K562 (cell line): Measurements from ENCODE around the gene MCM3. TPM values are rescaled to one million over a fixed set of nuclear protein-coding genes. Genes with fewer than 3 reads are reported as not detected.

Source experiments
- BRF1 ChIP-seq: IDR thresholded peaks from 3 replicates; pipeline ENCODE4 v1.6.1; 2011; ENCODE audit warnings: borderline replicate concordance, mild to moderate bottlenecking; ENCODE audit not compliant: insufficient read length; ENCODE audit errors: extremely low read depth
- CAMTA2 ChIP-seq: fragments of 250-450 bp; sonication (Bioruptor Pico); conservative IDR thresholded peaks from 2 replicates; pipeline ENCODE4 v1.5.1; 2022
- FOSL1 ChIP-seq: fragments of 200-800 bp; sonication (Bioruptor generic); conservative IDR thresholded peaks from 2 replicates; pipeline ENCODE4 v1.6.1; 2016; ENCODE audit warnings: missing genetic modification characterization, missing compliant biosample characterization
- HSF4 ChIP-seq: fragments of 250-450 bp; sonication (Bioruptor Pico); IDR thresholded peaks from 2 replicates; pipeline ENCODE4 v2.1.2; 2022; ENCODE audit warnings: mild to moderate bottlenecking, moderate library complexity, borderline replicate concordance
- KLF1 ChIP-seq: fragments of 450-650 bp; IDR thresholded peaks from 2 replicates; pipeline ENCODE4 v1.6.1; 2016; ENCODE audit warnings: missing genetic modification characterization, missing compliant biosample characterization
- KLF6 ChIP-seq: fragments of 250-450 bp; sonication (Bioruptor Pico); IDR thresholded peaks from 2 replicates; pipeline ENCODE4 v1.4.0; 2020; ENCODE audit warnings: mild to moderate bottlenecking, moderate library complexity, borderline replicate concordance
- MTF1 ChIP-seq: fragments of 250-450 bp; sonication (Bioruptor Pico); IDR thresholded peaks from 2 replicates; pipeline ENCODE4 v1.9.0; 2021; ENCODE audit warnings: moderate library complexity, mild to moderate bottlenecking, inconsistent platforms, borderline replicate concordance
- NFYB ChIP-seq: IDR thresholded peaks from 2 replicates; pipeline ENCODE4 v1.6.1; 2011; ENCODE audit warnings: mild to moderate bottlenecking, moderate library complexity; ENCODE audit not compliant: insufficient read length; ENCODE audit errors: extremely low read depth
- NR4A1 ChIP-seq, 2 experiments: fragments of 250-450 bp in 1 of 2; fragments of 450-650 bp in 1 of 2; sonication (Bioruptor Pico) in 1 of 2; IDR thresholded peaks; 2 replicates each; pipeline versions ENCODE4 v1.4.0 to v1.6.1; 2016 to 2020; ENCODE audit warnings: mild to moderate bottlenecking in 2 of 2, missing compliant biosample characterization in 1 of 2, missing genetic modification characterization in 1 of 2, moderate library complexity in 1 of 2
- PHF20 ChIP-seq: fragments of 450-650 bp; IDR thresholded peaks from 2 replicates; pipeline ENCODE4 v1.6.1; 2018; ENCODE audit not compliant: partially characterized antibody
- PHTF2 ChIP-seq: fragments of 250-450 bp; sonication (Bioruptor Pico); IDR thresholded peaks from 2 replicates; pipeline ENCODE4 v1.5.0; 2021; ENCODE audit warnings: mild to moderate bottlenecking
- POLR2B ChIP-seq: fragments of 450-650 bp; IDR thresholded peaks from 2 replicates; pipeline ENCODE4 v1.6.1; 2018; ENCODE audit warnings: low read depth; ENCODE audit not compliant: partially characterized antibody
- RBM14 ChIP-seq: fragments of 200-400 bp; formaldehyde crosslinking; IDR thresholded peaks from 2 replicates; pipeline ENCODE4 v1.6.1; 2018; ENCODE audit warnings: low read depth, mild to moderate bottlenecking, low read length, moderate library complexity, borderline replicate concordance; ENCODE audit not compliant: insufficient read depth
- SMARCE1 ChIP-seq: fragments of 450-650 bp; IDR thresholded peaks from 2 replicates; pipeline ENCODE4 v1.7.1; 2016; ENCODE audit warnings: mild to moderate bottlenecking
- XRCC4 ChIP-seq: IDR thresholded peaks from one replicate; pipeline ENCODE4 v1.6.1; 2011; ENCODE audit not compliant: insufficient read depth, insufficient read length; ENCODE audit errors: extremely low read depth
- YBX1 ChIP-seq: fragments of 450-650 bp; IDR thresholded peaks from 2 replicates; pipeline ENCODE4 v1.7.1; 2016; ENCODE audit warnings: mild to moderate bottlenecking
- ZNF3 ChIP-seq: fragments of 250-450 bp; sonication (Bioruptor Pico); IDR thresholded peaks from 2 replicates; pipeline ENCODE4 v1.5.0; 2021; ENCODE audit warnings: mild to moderate bottlenecking, moderate library complexity
- polyA plus RNA-seq, 8 experiments: library from polyadenylated mRNA; depleted of rRNA in 4 of 8; stranded (reverse) in 5 of 8; unstranded in 3 of 8; fragments of >200 nt; fragmentation: Nextera tagmentation in 2 of 8; fragmentation: Illumina TruSeq in 1 of 8; extraction: Ambion mirVana in 2 of 8; extraction: Trizol in 1 of 8; gene quantifications; 2 replicates each; pipeline versions ENCODE4 v1.2.1 to v1.2.3, GENCODE V29; 2011 to 2014; ENCODE audit warnings: inconsistent platforms in 1 of 8, missing spikeins in 1 of 8
- total RNA-seq, 7 experiments: library from RNA; depleted of rRNA in 6 of 7; stranded (reverse); fragments of >200 nt in 6 of 7; fragmentation: Illumina TruSeq in 2 of 7; extraction: Trizol in 2 of 7; gene quantifications; 2 replicates each; pipeline versions ENCODE4 v1.2.1 to v1.2.3, GENCODE V29; 2011 to 2021; ENCODE audit warnings: low replicate concordance in 1 of 7
- TF ChIP-seq, protein P1 (sequence below): sonication (generic); formaldehyde crosslinking; IDR thresholded peaks from 2 replicates; pipeline ENCODE4 v1.4.0; 2020; ENCODE audit warnings: mild to moderate bottlenecking, missing genetic modification reagents
- TF ChIP-seq, protein P2 (sequence below): fragments of 450-650 bp; conservative IDR thresholded peaks from 2 replicates; pipeline ENCODE4 v1.6.1; 2016; ENCODE audit warnings: missing genetic modification characterization, low read depth, mild to moderate bottlenecking, control low read depth, missing compliant biosample characterization
- TF ChIP-seq, protein P3 (sequence below), 2 experiments: fragments of 200-800 bp in 1 of 2; sonication (Bioruptor generic) in 1 of 2; sonication (generic) in 1 of 2; formaldehyde crosslinking in 1 of 2; IDR thresholded peaks in 1 of 2; conservative IDR thresholded peaks in 1 of 2; 2 replicates each; pipeline versions ENCODE4 v1.5.0 to v1.6.1; 2016 to 2020; ENCODE audit warnings: missing compliant biosample characterization in 1 of 2, missing genetic modification characterization in 1 of 2, missing genetic modification reagents in 1 of 2
- TF ChIP-seq, protein P4 (sequence below): sonication (generic); formaldehyde crosslinking; IDR thresholded peaks from 2 replicates; pipeline ENCODE4 v1.8.1; 2022; ENCODE audit warnings: missing genetic modification reagents

Gene MCM3
- total and polyA plus RNA-seq, 9 of the 15 experiments (the other 6 are each of a cell fraction or from before 2014, with no cell fraction given), result 76.1 to 270 (median 250) TPM

DNA sequence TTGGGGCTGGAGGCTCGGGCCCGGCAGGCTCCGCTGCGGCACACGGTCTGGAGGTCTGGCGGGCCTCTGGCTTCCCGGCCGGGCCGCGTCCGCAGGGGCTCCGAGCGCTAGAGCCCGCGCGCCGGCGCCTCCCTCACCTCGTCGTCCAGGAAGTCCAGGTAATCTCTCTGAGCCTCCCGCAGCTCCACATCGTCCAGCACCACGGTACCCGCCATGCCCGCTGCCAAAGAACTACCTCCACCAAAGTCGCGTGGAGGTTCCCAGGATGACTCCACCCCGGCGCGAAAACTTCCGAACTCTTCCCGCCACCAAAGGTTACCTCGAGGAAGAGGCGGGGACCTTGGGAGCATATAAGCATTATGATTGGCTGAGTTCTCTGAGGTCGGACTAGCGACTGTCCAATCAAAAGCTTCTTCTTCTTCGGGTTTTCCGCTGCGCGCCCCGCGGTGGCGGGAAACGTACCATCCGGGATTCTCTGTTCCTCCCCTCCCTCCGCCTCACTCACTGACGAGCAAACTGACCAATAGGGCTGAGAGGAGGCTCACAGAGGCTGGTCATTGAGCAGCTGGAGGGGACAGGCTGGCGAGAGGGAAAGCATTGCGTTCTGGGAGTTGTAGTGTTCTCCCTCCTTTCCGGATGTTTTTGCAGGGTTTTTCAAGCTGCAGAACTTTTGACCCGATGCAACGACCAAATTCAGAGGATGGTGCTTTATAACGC is at the start of gene MCM3 (continued):
- TF ChIP-seq NR4A1 (CRISPR knock-in tag; IDR thresholded peaks at IDR 0.05) (no peak), NR4A1 (tag; IDR thresholded peaks at IDR 0.05) (no peak), YBX1 (no peak), KLF6 (CRISPR knock-in tag) (no peak), SMARCE1 (no peak; the same call in 1 of the 2 replicates), POLR2B (peak; percentile 66), FOSL1 (no peak; the same call in 1 of the 2 replicates), NFYB (peak; percentile 87), RBM14 (no peak), HSF4 (CRISPR knock-in tag) (no peak), ZNF3 (no peak), XRCC4 (no peak), MTF1 (CRISPR knock-in tag) (no peak), PHF20 (peak; percentile 59), CAMTA2 (no peak), BRF1 (no peak), KLF1 (tag) (no peak), PHTF2 (CRISPR knock-in tag) (no peak)
- TF ChIP-seq, protein P1, sequence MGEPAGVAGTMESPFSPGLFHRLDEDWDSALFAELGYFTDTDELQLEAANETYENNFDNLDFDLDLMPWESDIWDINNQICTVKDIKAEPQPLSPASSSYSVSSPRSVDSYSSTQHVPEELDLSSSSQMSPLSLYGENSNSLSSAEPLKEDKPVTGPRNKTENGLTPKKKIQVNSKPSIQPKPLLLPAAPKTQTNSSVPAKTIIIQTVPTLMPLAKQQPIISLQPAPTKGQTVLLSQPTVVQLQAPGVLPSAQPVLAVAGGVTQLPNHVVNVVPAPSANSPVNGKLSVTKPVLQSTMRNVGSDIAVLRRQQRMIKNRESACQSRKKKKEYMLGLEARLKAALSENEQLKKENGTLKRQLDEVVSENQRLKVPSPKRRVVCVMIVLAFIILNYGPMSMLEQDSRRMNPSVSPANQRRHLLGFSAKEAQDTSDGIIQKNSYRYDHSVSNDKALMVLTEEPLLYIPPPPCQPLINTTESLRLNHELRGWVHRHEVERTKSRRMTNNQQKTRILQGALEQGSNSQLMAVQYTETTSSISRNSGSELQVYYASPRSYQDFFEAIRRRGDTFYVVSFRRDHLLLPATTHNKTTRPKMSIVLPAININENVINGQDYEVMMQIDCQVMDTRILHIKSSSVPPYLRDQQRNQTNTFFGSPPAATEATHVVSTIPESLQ (CRISPR knock-in tag), result peak; percentile 97
- TF ChIP-seq, protein P2, sequence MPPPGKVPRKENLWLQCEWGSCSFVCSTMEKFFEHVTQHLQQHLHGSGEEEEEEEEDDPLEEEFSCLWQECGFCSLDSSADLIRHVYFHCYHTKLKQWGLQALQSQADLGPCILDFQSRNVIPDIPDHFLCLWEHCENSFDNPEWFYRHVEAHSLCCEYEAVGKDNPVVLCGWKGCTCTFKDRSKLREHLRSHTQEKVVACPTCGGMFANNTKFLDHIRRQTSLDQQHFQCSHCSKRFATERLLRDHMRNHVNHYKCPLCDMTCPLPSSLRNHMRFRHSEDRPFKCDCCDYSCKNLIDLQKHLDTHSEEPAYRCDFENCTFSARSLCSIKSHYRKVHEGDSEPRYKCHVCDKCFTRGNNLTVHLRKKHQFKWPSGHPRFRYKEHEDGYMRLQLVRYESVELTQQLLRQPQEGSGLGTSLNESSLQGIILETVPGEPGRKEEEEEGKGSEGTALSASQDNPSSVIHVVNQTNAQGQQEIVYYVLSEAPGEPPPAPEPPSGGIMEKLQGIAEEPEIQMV, result no peak
- TF ChIP-seq, protein P3, sequence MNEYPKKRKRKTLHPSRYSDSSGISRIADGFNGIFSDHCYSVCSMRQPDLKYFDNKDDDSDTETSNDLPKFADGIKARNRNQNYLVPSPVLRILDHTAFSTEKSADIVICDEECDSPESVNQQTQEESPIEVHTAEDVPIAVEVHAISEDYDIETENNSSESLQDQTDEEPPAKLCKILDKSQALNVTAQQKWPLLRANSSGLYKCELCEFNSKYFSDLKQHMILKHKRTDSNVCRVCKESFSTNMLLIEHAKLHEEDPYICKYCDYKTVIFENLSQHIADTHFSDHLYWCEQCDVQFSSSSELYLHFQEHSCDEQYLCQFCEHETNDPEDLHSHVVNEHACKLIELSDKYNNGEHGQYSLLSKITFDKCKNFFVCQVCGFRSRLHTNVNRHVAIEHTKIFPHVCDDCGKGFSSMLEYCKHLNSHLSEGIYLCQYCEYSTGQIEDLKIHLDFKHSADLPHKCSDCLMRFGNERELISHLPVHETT (CRISPR knock-in tag; conservative IDR thresholded peaks at IDR 0.05 in 1 of 2, IDR thresholded peaks at IDR 0.05 in 1 of 2), result peak in 1 of 2 experiments; percentile 72; a peak in 1 of 4 replicates
- TF ChIP-seq, protein P4, sequence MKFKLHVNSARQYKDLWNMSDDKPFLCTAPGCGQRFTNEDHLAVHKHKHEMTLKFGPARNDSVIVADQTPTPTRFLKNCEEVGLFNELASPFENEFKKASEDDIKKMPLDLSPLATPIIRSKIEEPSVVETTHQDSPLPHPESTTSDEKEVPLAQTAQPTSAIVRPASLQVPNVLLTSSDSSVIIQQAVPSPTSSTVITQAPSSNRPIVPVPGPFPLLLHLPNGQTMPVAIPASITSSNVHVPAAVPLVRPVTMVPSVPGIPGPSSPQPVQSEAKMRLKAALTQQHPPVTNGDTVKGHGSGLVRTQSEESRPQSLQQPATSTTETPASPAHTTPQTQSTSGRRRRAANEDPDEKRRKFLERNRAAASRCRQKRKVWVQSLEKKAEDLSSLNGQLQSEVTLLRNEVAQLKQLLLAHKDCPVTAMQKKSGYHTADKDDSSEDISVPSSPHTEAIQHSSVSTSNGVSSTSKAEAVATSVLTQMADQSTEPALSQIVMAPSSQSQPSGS, result no peak
